IMR-90 (cell line): ENCODE data around the gene RTN1. TPM values are rescaled to one million over a fixed set of nuclear protein-coding genes. Genes with fewer than 3 reads are reported as not detected.

Experiments used
- ATAC-seq: fragments of 200-7000 bp; cut with Tn5 transposase; 2 replicates; pipeline ENCODE4 v1.9.1; 2020; ENCODE audit warnings: low read depth, mild to moderate bottlenecking, moderate library complexity
- BruUV-seq: library from RNA; stranded (reverse); fragments of 400-500 nt; replicated peaks from 2 replicates; lab custom pipeline; 2021; lab: Mats Ljungman, UMichigan
- CTCF ChIA-PET: fragments of 300-600 bp; formaldehyde crosslinking; extraction: SDS; loops from one replicate; lab custom pipeline; 2021; ENCODE audit warnings: antibody characterized with exemption; lab: Yijun Ruan, JAX
- POLR2A ChIA-PET: fragments of 300-600 bp; sonication (Branson Sonifier 250); formaldehyde crosslinking; loops from one replicate; lab custom pipeline; 2022; ENCODE audit warnings: antibody characterized with exemption; ENCODE audit not compliant: unreplicated experiment; lab: Charles Lee
- DNase-seq: peaks from one replicate; pipeline ENCODE4 v3.0.0; 2013
- H2AFZ ChIP-seq: replicated peaks from 2 replicates; pipeline ENCODE3; 2013; ENCODE audit warnings: low read length, mild to moderate bottlenecking; ENCODE audit not compliant: poor library complexity
- H2AK5ac ChIP-seq: 2 replicates; pipeline ENCODE4 v1.6.1; 2013; ENCODE audit warnings: low read depth, low read length, inconsistent platforms
- H2AK9ac ChIP-seq: replicated peaks from 2 replicates; pipeline ENCODE3; 2013; ENCODE audit warnings: mild to moderate bottlenecking, low read depth, low read length, moderate library complexity; ENCODE audit not compliant: poor library complexity
- H2BK120ac ChIP-seq: 2 replicates; pipeline ENCODE4 v1.6.1; 2013; ENCODE audit warnings: low read depth, low read length, inconsistent platforms
- H2BK15ac ChIP-seq: 3 replicates; pipeline ENCODE4 v1.6.1; 2013; ENCODE audit warnings: low read depth, low read length, inconsistent platforms
- H2BK20ac ChIP-seq: 2 replicates; pipeline ENCODE4 v1.6.1; 2013; ENCODE audit warnings: low read depth, mild to moderate bottlenecking, inconsistent platforms, low read length, moderate library complexity
- H2BK5ac ChIP-seq: 2 replicates; pipeline ENCODE4 v1.6.1; 2013; ENCODE audit warnings: mild to moderate bottlenecking, low read depth, low read length, inconsistent platforms; ENCODE audit not compliant: poor library complexity, severe bottlenecking
- H3K14ac ChIP-seq: replicated peaks from 2 replicates; pipeline ENCODE4 v1.6.1; 2013; ENCODE audit warnings: low read depth, low read length, inconsistent platforms
- H3K18ac ChIP-seq: 2 replicates; pipeline ENCODE4 v1.6.1; 2013; ENCODE audit warnings: low read depth, low read length, control low read depth
- H3K23ac ChIP-seq: 2 replicates; pipeline ENCODE4 v1.6.1; 2013; ENCODE audit warnings: low read depth, low read length, inconsistent platforms
- H3K27ac ChIP-seq: 2 replicates; pipeline ENCODE4 v1.5.1; 2013; ENCODE audit warnings: mild to moderate bottlenecking, control low read depth, low read length; ENCODE audit not compliant: insufficient read depth
- H3K27me3 ChIP-seq: 2 replicates; pipeline ENCODE4 v1.6.1; 2013; ENCODE audit warnings: low read length; ENCODE audit not compliant: control insufficient read depth, insufficient read depth
- H3K36me3 ChIP-seq: 2 replicates; pipeline ENCODE4 v1.6.1; 2013; ENCODE audit warnings: low read length, mixed read lengths; ENCODE audit not compliant: control insufficient read depth, insufficient read depth
- H3K4ac ChIP-seq: 2 replicates; pipeline ENCODE4 v1.6.1; 2013; ENCODE audit warnings: low read depth, low read length, inconsistent platforms
- H3K4me1 ChIP-seq: 2 replicates; pipeline ENCODE4 v1.6.1; 2013; ENCODE audit warnings: low read length, mixed read lengths; ENCODE audit not compliant: control insufficient read depth, insufficient read depth
- H3K4me2 ChIP-seq: 2 replicates; pipeline ENCODE4 v1.6.1; 2013; ENCODE audit warnings: low read depth, mild to moderate bottlenecking, control low read depth, low read length, moderate library complexity
- H3K4me3 ChIP-seq: 2 replicates; pipeline ENCODE4 v1.5.1; 2013; ENCODE audit warnings: low read depth, mild to moderate bottlenecking, control low read depth, low read length, moderate library complexity; ENCODE audit not compliant: insufficient read depth
- H3K56ac ChIP-seq: 2 replicates; pipeline ENCODE4 v1.6.1; 2013; ENCODE audit warnings: low read length, inconsistent platforms; ENCODE audit not compliant: insufficient read depth; ENCODE audit errors: extremely low read depth
- H3K79me1 ChIP-seq, 2 experiments: 2 replicates each; pipeline ENCODE4 v1.6.1; 2013; ENCODE audit warnings: low read length in 2 of 2, inconsistent platforms in 1 of 2, low read depth in 1 of 2
- H3K9ac ChIP-seq: 2 replicates; pipeline ENCODE4 v1.6.1; 2013; ENCODE audit warnings: low read depth, low read length, control low read depth
- H3K9me1 ChIP-seq: 2 replicates; pipeline ENCODE4 v1.6.1; 2013; ENCODE audit warnings: low read length, inconsistent platforms; ENCODE audit not compliant: insufficient read depth
- H3K9me3 ChIP-seq: 2 replicates; pipeline ENCODE4 v1.6.1; 2013; ENCODE audit warnings: low read length; ENCODE audit not compliant: control insufficient read depth, insufficient read depth
- H4K20me1 ChIP-seq: 2 replicates; pipeline ENCODE4 v1.6.1; 2013; ENCODE audit warnings: low read length, inconsistent platforms; ENCODE audit not compliant: insufficient read depth
- H4K5ac ChIP-seq: 2 replicates; pipeline ENCODE4 v1.6.1; 2013; ENCODE audit warnings: mild to moderate bottlenecking, low read depth, low read length, control low read depth
- H4K8ac ChIP-seq, 2 experiments: 2 replicates each; pipeline ENCODE4 v1.6.1; 2013; ENCODE audit warnings: low read depth in 2 of 2, low read length in 2 of 2, control low read depth in 1 of 2, inconsistent platforms in 1 of 2
- H4K91ac ChIP-seq: 2 replicates; pipeline ENCODE4 v1.6.1; 2013; ENCODE audit warnings: low read depth, low read length, inconsistent platforms; ENCODE audit not compliant: insufficient read depth
- CTCF ChIP-seq: conservative IDR thresholded peaks from 2 replicates; pipeline ENCODE4 v1.5.1; 2012; ENCODE audit warnings: mild to moderate bottlenecking, low read depth, low read length, improper control_type of control experiment
- FOS ChIP-seq: fragments of 150-350 bp; IDR thresholded peaks from 2 replicates; pipeline ENCODE4 v1.6.1; 2016; ENCODE audit warnings: low read depth, low read length
- MAZ ChIP-seq: IDR thresholded peaks from 2 replicates; pipeline ENCODE4 v1.6.1; 2012; ENCODE audit warnings: low read depth, mild to moderate bottlenecking, low read length, improper control_type of control experiment, moderate library complexity, borderline replicate concordance
- RAD21 ChIP-seq: IDR thresholded peaks from 2 replicates; pipeline ENCODE4 v1.6.1; 2012; ENCODE audit warnings: low read length, improper control_type of control experiment
- SMC3 ChIP-seq: fragments of 150-350 bp; IDR thresholded peaks from 2 replicates; pipeline ENCODE4 v1.6.1; 2016; ENCODE audit warnings: low read depth, mild to moderate bottlenecking, antibody characterized with exemption, low read length, moderate library complexity
- WGBS, 2 experiments: methylation state at CpG; one replicate each; pipeline versions ENCODE4 v1.1.5 to v1.1.7; 2013; ENCODE audit warnings: missing lambda C conversion rate in 2 of 2; ENCODE audit not compliant: insufficient read length in 1 of 2; ENCODE audit errors: extremely low coverage in 2 of 2; 5-methylcytosine and 5-hydroxymethylcytosine counted together
- dilution Hi-C: fragments of 300-500 bp; cut with HindIII; formaldehyde crosslinking; loops from one replicate; pipeline ENCODE4 v1.14.3; 2018; ENCODE audit warnings: low sequenced_read_pairs; ENCODE audit not compliant: unreplicated experiment
- in situ Hi-C: fragments of 300-500 bp; cut with MboI; formaldehyde crosslinking; loops from 3 replicates; pipeline ENCODE4 v1.14.3; 2019; ENCODE audit warnings: low sequenced_read_pairs, inconsistent platforms, mixed read lengths
- intact Hi-C: fragments of 100-400 bp; cut with micrococcal nuclease; formaldehyde crosslinking; loops from 2 replicates; pipeline ENCODE4 v1.10.0; 2022
- polyA plus RNA-seq, 3 experiments: library from polyadenylated mRNA; depleted of rRNA; stranded (reverse); fragments of >200 nt; gene quantifications; 2 replicates each; pipeline ENCODE4 v1.2.3, GENCODE V29; 2012; ENCODE audit warnings: low replicate concordance in 1 of 3
- total RNA-seq: library from RNA; depleted of rRNA; stranded (reverse); fragments of >200 nt; gene quantifications from 2 replicates; pipeline ENCODE4 v1.2.3, GENCODE V29; 2012

Gene RTN1
- total and polyA plus RNA-seq, 2 of the 4 experiments (the other 2 are of a cell fraction), result 0.18 to 0.46 TPM

- no peak overlapping the region for H3K27ac ChIP-seq
- peak; percentile 98 for ATAC-seq
Observed at GRCh38 chr14:59688224-59689170, 182.1 kb downstream of the RTN1 start.

More at GRCh38 chr14:59688224-59689170, 182.1 kb downstream of the RTN1 start:
- intact Hi-C loops, result loop anchor here (1.0 kb wide), 2 partner anchors 56 to 181 kb away; no protein-coding TSS in a partner anchor
- no peaks in the 10 kb centered on the region for H4K20me1 ChIP-seq
- no peak overlapping the region for H3K4me2 ChIP-seq
- CTCF ChIA-PET, result interaction anchor here (0.6 to 1.1 kb wide), 3 partner anchors 17 to 276 kb away, joined by 3 to 5 read pairs (median 4); no protein-coding TSS in a partner anchor
- H2BK20ac ChIP-seq, result no peak overlapping the region
- no peak overlapping the region for H2AFZ ChIP-seq
- H3K4me3 ChIP-seq, result no peak overlapping the region
- H3K4me1 ChIP-seq, result no peaks in the 10 kb centered on the region
- dilution Hi-C loops, result no loop called here
- H3K56ac ChIP-seq, result no peak overlapping the region
- BruUV-seq, result no TSS peak
- H3K9me1 ChIP-seq, result no peaks in the 10 kb centered on the region
- H2BK5ac ChIP-seq, result no peak overlapping the region
- H3K79me1 ChIP-seq, result no peaks in the 10 kb centered on the region
- no peak overlapping the region for H2BK120ac ChIP-seq
- H4K91ac ChIP-seq, result no peak overlapping the region
- H3K23ac ChIP-seq, result no peak overlapping the region
- no peak overlapping the region for H2AK5ac ChIP-seq
- peaks cover 2% of the 10 kb centered on the region; the same call in 1 of the 2 replicates for H3K9me3 ChIP-seq
- H4K8ac ChIP-seq, result no peak overlapping the region
- peak; percentile 53 for DNase-seq
- no peak overlapping the region for H3K14ac ChIP-seq
- WGBS, 2 experiments, result no CpG with 5 or more reads among the region's 8 CpGs
- no peak overlapping the region for H2BK15ac ChIP-seq
- in situ Hi-C loops, result no loop called here
- H3K36me3 ChIP-seq, result no peaks in the 10 kb centered on the region
- no peak overlapping the region for H2AK9ac ChIP-seq
- H3K27me3 ChIP-seq, result no peaks in the 10 kb centered on the region
- H4K5ac ChIP-seq, result no peak overlapping the region
- no peak overlapping the region for H3K18ac ChIP-seq
- peak; percentile 57 for TF ChIP-seq RAD21
- peak; percentile 25; the same call in 1 of the 2 replicates for TF ChIP-seq SMC3
- TF ChIP-seq CTCF, result peak; percentile 56
- TF ChIP-seq MAZ, result no peak
- no peak for TF ChIP-seq FOS
- H3K4ac ChIP-seq, result no peak overlapping the region
- POLR2A ChIA-PET, result no interaction called here
- no peak overlapping the region for H3K9ac ChIP-seq
